Omental fat pad (tissue), 4 donors: ENCODE data around the gene FAF2. TPM values are rescaled to one million over a fixed set of nuclear protein-coding genes. Genes with fewer than 3 reads are reported as not detected.

Experiments used
- ATAC-seq: fragments of 150-250 bp; one replicate; pipeline ENCODE4 v1.9.1; 2016; ENCODE audit warnings: mild to moderate bottlenecking, moderate library complexity; ENCODE audit not compliant: low FRiP score
- DNase-seq: peaks from one replicate; pipeline ENCODE4 v3.0.0-alpha.2; 2019; ENCODE audit warnings: low spot score
- CTCF ChIP-seq, 3 donors: fragments of 450-650 bp; IDR thresholded peaks; one replicate each; pipeline ENCODE4 v1.5.1; 2016 to 2017; ENCODE audit warnings: antibody characterized with exemption in 3 of 3, mild to moderate bottlenecking in 3 of 3, moderate library complexity in 2 of 3
- total RNA-seq, 4 donors: library from RNA; depleted of rRNA; stranded (reverse); fragments of >200 nt; gene quantifications; one replicate each; pipeline ENCODE4 v1.1.0, GENCODE V29; 2016

FAF2 gene
- total RNA-seq, 4 donors from 2014 or later, result 27.6 to 31.1 (median 27.8) TPM

DNA sequence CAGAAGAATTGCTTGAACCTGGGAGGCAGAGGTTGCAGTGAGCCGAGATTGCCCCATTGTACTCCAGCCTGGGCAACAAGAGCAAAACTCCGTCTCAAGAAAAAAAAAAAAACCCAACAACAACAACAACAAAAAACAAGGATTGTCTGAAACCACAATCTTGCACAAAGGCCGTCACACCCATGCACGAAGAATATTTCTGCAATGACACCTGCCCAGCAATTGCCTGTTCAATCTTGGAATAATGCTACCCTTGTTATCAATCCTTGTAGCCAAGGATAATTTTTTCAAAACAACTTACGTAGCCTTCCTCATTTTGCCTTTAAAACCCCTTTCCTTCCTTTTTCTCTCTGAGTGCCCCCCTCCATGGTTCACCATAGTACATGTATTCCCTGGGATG lies 28.1 kb upstream of the FAF2 start:
- no peak for TF ChIP-seq CTCF (IDR thresholded peaks at IDR 0.05)
- ATAC-seq, result no peak
- DNase-seq, result no peak

- DNase-seq (no peak), ATAC-seq (no peak)
- no peak for TF ChIP-seq CTCF (IDR thresholded peaks at IDR 0.05)
Measured at GRCh38 chr5:176420972-176421544, 27.1 kb upstream of the FAF2 start.

DNA sequence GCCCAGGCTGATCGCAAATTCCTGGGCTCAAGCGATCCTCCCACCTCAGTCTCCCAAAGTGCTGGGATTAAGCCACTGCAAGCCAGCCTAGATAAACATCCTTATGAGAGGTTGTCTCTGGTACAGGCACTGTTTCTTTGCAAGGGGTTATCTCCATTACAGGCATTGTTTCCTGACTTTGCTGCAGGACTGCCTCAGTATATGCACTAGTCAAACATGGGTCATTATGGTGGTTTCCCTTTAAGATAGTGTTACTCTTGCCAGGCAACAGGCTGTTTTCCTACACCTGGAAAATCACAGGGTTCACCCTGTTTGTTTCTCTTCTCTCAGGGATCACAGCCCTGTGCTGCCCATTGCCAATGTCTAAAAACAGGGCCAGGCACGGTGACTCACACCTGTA lies 24.0 kb upstream of the FAF2 start:
- ATAC-seq (no peak), DNase-seq (no peak)
- TF ChIP-seq CTCF (IDR thresholded peaks at IDR 0.05), result no peak

DNA sequence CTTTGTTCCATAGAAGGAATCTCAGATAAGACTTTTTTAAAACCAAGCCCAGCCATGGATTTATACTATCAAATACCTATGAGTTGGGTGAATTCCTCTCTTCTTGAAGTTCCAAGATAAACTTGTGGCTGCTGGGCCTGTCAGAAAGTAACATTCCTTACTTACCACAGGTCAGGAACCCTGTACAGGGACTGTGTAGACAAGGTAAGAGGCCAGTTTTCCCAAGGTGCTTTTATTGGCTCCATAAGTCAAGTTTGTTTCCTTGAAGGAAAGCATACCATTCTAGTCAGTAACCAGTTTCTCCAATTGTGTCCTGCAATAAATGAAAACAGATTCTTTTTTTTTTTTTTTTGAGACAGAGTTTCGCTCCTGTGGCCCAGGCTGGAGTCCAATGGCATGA lies 23.0 kb upstream of the FAF2 start:
- no peak for TF ChIP-seq CTCF (IDR thresholded peaks at IDR 0.05)
- ATAC-seq (no peak), DNase-seq (no peak)

DNA sequence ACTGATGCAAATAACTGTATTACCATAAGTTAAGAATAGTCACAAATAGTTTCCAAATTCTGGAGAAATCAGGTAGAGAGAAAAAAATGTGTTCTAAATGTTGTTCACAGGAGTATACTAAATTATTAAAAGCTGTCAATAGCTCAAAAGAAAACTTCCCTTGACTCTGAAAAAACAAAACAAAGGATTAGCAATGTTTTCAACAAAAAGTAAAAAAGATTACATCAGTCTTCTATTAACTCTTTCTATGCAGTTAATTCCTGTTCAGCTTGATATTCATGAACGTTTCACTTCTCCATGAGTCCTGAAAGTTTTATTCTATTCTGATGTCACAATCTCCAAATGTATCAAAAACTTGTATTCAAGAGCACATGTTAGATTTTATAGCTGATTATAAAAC lies 22.4 kb upstream of the FAF2 start:
- TF ChIP-seq CTCF (IDR thresholded peaks at IDR 0.05), result no peak
- ATAC-seq (no peak), DNase-seq (no peak)

GRCh38 chr5:176426876-176427275 lies 21.3 kb upstream of the FAF2 start:
- ATAC-seq (no peak), DNase-seq (no peak)
- no peak for TF ChIP-seq CTCF (IDR thresholded peaks at IDR 0.05)

GRCh38 chr5:176427971-176428370 lies 20.2 kb upstream of the FAF2 start:
- DNase-seq (no peak), ATAC-seq (no peak)
- no peak for TF ChIP-seq CTCF (IDR thresholded peaks at IDR 0.05)
